ENCODE results near the gene SHH.

The SHH gene

GRCh38 chr7:155795401-155795800, 16.9 kb downstream of the SHH start:
- CTCF ChIA-PET = interaction anchor here (0.5 to 0.6 kb wide), 2 partner anchors 269 to 845 kb away, joined by 3 read pairs; partner anchors contain the start of gene RNF32
- Histone ChIP-seq H3K9me3 (ENCODE audit: control insufficient read depth, insufficient read depth, low read depth, low read length) (no peaks in the 10 kb centered on the region), H3K4me3 (ENCODE audit: low read depth, low read length) (no peak overlapping the region), H3K27ac (ENCODE audit: extremely low read depth, low read depth, low read length) (no peak overlapping the region), H3K36me3 (ENCODE audit: control insufficient read depth in 2 of 2, insufficient read depth in 1 of 2, low read length in 2 of 2) (no peaks in the 10 kb centered on the region), H3K4me1 (ENCODE audit: control insufficient read depth, insufficient read depth, low read length) (no peaks in the 10 kb centered on the region)
- POLR2A ChIA-PET = no interaction called here
- no peak for TF ChIP-seq ZNF311 (tag by site-specific recombination; IDR thresholded peaks at IDR 0.05; ENCODE audit: borderline replicate concordance)
- TF ChIP-seq ZNF530 (tag by site-specific recombination; IDR thresholded peaks at IDR 0.05; ENCODE audit: low read depth) = no peak
- TF ChIP-seq, protein P1, sequence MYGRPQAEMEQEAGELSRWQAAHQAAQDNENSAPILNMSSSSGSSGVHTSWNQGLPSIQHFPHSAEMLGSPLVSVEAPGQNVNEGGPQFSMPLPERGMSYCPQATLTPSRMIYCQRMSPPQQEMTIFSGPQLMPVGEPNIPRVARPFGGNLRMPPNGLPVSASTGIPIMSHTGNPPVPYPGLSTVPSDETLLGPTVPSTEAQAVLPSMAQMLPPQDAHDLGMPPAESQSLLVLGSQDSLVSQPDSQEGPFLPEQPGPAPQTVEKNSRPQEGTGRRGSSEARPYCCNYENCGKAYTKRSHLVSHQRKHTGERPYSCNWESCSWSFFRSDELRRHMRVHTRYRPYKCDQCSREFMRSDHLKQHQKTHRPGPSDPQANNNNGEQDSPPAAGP (tag by site-specific recombination; IDR thresholded peaks at IDR 0.05) = no peak
- TF ChIP-seq ZNF623 (tag by site-specific recombination; IDR thresholded peaks at IDR 0.05) = no peak
- no peak for TF ChIP-seq ZNF114 (tag by site-specific recombination; IDR thresholded peaks at IDR 0.05)
- TF ChIP-seq HOXA7 (CRISPR knock-in tag; IDR thresholded peaks at IDR 0.05; ENCODE audit: borderline replicate concordance) = no peak
- no peak for TF ChIP-seq KLF9 (tag by site-specific recombination; IDR thresholded peaks at IDR 0.05; ENCODE audit: low read depth)
- no peak for TF ChIP-seq MZF1 (tag by site-specific recombination; IDR thresholded peaks at IDR 0.05; ENCODE audit: borderline replicate concordance)
- TF ChIP-seq ZNF223 (tag by site-specific recombination; IDR thresholded peaks at IDR 0.05) = no peak
- no peak for TF ChIP-seq ZNF768 (tag by site-specific recombination; IDR thresholded peaks at IDR 0.05)
- TF ChIP-seq SCRT1 (tag by site-specific recombination; IDR thresholded peaks at IDR 0.05; ENCODE audit: borderline replicate concordance) = no peak
- TF ChIP-seq ZNF624 (tag by site-specific recombination; IDR thresholded peaks at IDR 0.05) = no peak
- no peak for TF ChIP-seq GFI1B (tag by site-specific recombination; IDR thresholded peaks at IDR 0.05)
- TF ChIP-seq, protein P2, sequence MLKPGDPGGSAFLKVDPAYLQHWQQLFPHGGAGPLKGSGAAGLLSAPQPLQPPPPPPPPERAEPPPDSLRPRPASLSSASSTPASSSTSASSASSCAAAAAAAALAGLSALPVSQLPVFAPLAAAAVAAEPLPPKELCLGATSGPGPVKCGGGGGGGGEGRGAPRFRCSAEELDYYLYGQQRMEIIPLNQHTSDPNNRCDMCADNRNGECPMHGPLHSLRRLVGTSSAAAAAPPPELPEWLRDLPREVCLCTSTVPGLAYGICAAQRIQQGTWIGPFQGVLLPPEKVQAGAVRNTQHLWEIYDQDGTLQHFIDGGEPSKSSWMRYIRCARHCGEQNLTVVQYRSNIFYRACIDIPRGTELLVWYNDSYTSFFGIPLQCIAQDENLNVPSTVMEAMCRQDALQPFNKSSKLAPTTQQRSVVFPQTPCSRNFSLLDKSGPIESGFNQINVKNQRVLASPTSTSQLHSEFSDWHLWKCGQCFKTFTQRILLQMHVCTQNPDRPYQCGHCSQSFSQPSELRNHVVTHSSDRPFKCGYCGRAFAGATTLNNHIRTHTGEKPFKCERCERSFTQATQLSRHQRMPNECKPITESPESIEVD (tag by site-specific recombination; IDR thresholded peaks at IDR 0.05) = no peak
- TF ChIP-seq ZNF692 (tag by site-specific recombination; IDR thresholded peaks at IDR 0.05) = no peak
- no peak for TF ChIP-seq ZNF112 (tag by site-specific recombination; IDR thresholded peaks at IDR 0.05)
- TF ChIP-seq, protein P3, sequence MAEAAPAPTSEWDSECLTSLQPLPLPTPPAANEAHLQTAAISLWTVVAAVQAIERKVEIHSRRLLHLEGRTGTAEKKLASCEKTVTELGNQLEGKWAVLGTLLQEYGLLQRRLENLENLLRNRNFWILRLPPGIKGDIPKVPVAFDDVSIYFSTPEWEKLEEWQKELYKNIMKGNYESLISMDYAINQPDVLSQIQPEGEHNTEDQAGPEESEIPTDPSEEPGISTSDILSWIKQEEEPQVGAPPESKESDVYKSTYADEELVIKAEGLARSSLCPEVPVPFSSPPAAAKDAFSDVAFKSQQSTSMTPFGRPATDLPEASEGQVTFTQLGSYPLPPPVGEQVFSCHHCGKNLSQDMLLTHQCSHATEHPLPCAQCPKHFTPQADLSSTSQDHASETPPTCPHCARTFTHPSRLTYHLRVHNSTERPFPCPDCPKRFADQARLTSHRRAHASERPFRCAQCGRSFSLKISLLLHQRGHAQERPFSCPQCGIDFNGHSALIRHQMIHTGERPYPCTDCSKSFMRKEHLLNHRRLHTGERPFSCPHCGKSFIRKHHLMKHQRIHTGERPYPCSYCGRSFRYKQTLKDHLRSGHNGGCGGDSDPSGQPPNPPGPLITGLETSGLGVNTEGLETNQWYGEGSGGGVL (tag by site-specific recombination; IDR thresholded peaks at IDR 0.05) = no peak
- TF ChIP-seq SP7 (tag by site-specific recombination; IDR thresholded peaks at IDR 0.05) = no peak
- TF ChIP-seq ZNF558 (tag by site-specific recombination; IDR thresholded peaks at IDR 0.05) = no peak

DNA sequence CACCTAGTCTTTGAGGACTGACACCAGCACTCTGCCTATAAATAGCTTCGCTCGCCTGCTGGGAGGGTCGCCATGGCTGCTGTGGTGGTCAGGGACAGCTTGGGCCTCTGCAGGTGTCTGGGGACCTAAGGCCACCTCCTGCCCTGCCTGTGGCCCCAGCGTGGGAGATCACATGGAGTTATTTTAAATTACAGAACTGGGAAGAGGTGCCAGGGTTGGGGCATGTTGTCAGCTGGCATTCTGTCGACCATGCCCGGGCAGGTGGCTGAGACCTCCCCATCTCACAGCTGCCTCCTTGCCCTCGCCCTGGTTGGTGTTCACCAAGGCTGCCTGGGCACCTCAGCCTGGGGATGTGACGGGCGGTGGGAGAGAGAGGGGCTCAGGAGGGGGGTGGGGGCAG, 18.1 kb downstream of the SHH start:
- CTCF ChIA-PET = interaction anchor here (0.6 kb wide), 1 partner anchor 679 kb away, joined by 3 read pairs; no protein-coding TSS in a partner anchor
- no peaks in the 10 kb centered on the region for H3K4me1 ChIP-seq (ENCODE audit: control insufficient read depth, insufficient read depth, low read length)
- POLR2A ChIA-PET = interaction anchor here (0.7 kb wide), 1 partner anchor 1099 kb away, joined by 3 read pairs; the partner anchor contains the start of gene LMBR1
- TF ChIP-seq HOXD13 (CRISPR knock-in tag; IDR thresholded peaks at IDR 0.05; ENCODE audit: borderline replicate concordance) (no peak), ZNF48 (tag by site-specific recombination; IDR thresholded peaks at IDR 0.05) (no peak), ZNF677 (tag by site-specific recombination; IDR thresholded peaks at IDR 0.05) (no peak), RBAK (tag by site-specific recombination; IDR thresholded peaks at IDR 0.05) (no peak), KLF9 (tag by site-specific recombination; IDR thresholded peaks at IDR 0.05; ENCODE audit: low read depth) (no peak), ZXDB (tag by site-specific recombination; IDR thresholded peaks at IDR 0.05) (no peak), ZNF112 (tag by site-specific recombination; IDR thresholded peaks at IDR 0.05) (no peak), ZNF600 (tag by site-specific recombination; IDR thresholded peaks at IDR 0.05) (no peak), ZNF623 (tag by site-specific recombination; IDR thresholded peaks at IDR 0.05) (no peak), ZNF580 (tag by site-specific recombination; IDR thresholded peaks at IDR 0.05) (no peak), ZNF76 (tag by site-specific recombination; IDR thresholded peaks at IDR 0.05; ENCODE audit: borderline replicate concordance, low read depth) (no peak), EGR2 (tag by site-specific recombination; IDR thresholded peaks at IDR 0.05; ENCODE audit: low read depth) (no peak)
- TF ChIP-seq, protein P4, sequence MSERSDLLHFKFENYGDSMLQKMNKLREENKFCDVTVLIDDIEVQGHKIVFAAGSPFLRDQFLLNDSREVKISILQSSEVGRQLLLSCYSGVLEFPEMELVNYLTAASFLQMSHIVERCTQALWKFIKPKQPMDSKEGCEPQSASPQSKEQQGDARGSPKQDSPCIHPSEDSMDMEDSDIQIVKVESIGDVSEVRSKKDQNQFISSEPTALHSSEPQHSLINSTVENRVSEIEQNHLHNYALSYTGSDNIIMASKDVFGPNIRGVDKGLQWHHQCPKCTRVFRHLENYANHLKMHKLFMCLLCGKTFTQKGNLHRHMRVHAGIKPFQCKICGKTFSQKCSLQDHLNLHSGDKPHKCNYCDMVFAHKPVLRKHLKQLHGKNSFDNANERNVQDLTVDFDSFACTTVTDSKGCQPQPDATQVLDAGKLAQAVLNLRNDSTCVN (tag by site-specific recombination; optimal IDR thresholded peaks at IDR 0.05) = no peak

More for the DNA sequence above, 18.1 kb downstream of the SHH start:
- Histone ChIP-seq H3K9me3 (ENCODE audit: control insufficient read depth, insufficient read depth, low read depth, low read length) (no peaks in the 10 kb centered on the region), H3K27ac (ENCODE audit: extremely low read depth, low read depth, low read length) (no peak overlapping the region), H3K4me3 (ENCODE audit: low read depth, low read length) (no peak overlapping the region), H3K36me3 (ENCODE audit: control insufficient read depth in 2 of 2, insufficient read depth in 1 of 2, low read length in 2 of 2) (no peaks in the 10 kb centered on the region)
